NOMO-1 (cell line): ENCODE results near the gene CBLB.

Experiments used
- DNase-seq, 2 experiments: peaks; one replicate each; lab custom pipeline; 2025; ENCODE audit not compliant: unreplicated experiment in 2 of 2; lab: John Stamatoyannopoulos, UW

CBLB gene

DNA sequence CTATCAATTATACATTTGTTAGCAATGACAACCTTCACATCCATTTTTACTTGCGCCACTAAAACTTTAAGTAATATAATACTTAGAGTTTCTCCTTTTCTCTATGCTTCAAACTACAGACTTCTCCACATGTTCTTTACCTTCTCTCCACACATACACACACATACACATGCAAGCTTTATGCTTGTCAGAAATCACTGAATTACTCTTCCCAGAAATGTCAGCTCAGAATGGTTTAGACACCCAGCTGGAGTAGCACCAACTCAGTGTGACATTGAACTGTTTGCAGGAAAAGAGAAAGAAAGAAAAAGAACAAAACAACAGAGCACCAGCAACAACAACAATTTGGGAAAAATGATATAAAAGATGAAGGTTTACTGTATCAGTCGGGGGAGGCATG, 20.9 kb downstream of the CBLB start:
- DNase-seq: no peak

DNA sequence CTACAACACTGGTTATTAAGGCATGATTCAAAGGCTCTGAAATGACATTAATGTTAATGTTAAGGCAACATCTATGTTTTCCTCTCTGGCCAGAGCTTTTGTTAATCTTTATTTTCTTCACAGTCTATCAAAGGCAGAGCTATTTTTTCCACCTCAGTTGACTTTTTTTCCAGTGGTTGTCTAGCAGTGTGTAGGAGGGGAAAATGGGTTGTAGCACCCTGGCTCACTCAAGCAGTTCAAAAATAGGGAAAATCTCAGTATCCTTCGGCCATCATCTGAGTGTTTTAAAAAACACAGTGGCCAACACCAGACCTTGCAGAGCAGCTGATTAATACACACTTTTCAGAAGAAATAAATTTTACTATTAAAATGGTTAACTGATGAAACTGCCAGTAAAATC, 21.4 kb downstream of the CBLB start:
- DNase-seq: no peak

DNA sequence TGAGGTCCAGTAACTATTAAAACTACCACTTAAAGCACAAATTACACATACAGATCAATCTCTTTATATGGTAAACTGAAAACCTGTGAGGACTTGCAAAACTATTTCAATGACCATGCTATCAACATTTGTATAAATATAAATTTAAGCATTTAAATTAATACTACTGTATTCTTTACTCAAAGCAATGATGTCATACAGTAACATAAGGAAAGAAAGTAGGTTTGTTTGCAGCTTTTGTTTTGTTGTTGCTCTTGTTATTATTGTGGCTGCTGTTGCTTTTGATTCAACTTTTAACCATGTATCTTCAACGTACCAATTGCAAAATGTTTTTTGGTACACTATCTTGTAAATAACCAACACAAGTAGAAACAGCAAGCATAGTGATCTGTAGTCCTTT, 22.0 kb downstream of the CBLB start:
- no peak for DNase-seq

DNA sequence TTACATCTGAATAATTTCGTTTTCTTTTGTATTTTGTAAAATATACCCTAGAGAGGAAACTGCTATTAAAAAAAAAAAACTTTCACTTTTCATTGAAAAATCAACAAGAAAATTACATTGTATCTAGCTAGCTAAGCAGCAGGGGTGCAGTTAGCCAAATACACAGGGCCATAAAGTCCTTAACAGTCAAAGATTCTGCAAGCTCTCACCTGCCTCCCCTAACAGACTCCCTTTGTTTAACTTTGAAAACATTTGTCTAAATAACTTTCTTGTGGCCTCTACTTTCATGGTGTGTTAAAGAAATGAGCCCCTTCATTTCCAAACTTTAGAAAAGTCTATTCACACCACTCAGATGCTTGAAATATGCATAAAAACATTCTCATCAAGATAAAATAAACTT, 23.3 kb downstream of the CBLB start:
- no peak for DNase-seq

DNA sequence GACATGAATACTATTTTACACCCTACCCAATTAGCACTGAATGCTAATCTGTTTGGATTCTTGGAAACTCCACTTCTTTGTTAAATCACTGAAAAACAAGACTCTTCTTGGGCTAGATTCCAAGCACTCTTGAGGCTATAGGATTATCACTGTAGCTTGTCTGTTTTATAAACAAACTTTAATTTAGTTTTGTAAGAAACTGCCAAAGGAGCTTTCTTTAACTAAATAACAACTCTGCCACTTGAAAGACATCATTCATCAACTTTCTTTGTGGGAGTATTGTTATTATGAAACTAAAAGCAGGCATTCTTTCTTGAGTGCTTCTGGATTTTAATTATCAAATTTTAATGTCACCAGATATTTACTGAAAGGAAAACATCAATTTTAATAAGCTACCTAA, 24.1 kb downstream of the CBLB start:
- no peak for DNase-seq

DNA sequence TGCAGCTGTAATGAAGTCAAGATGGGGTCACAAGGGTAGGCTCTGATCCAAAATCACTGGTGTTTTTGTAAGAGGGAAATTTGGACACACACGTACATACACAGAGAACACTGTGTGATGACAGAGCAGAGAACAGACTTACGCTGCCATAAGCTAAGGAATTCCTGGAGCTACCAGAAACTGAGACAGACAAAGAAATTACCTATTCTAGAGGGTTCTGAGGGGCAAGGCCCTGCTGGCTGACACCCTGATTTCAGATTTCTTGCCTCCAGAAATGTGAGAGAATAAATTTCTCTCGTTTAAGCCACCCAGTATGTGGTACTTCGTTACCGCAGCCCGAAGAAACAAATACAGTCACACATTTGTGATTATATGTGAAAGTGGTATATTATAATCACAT, 24.8 kb downstream of the CBLB start:
- DNase-seq: no peak

DNA sequence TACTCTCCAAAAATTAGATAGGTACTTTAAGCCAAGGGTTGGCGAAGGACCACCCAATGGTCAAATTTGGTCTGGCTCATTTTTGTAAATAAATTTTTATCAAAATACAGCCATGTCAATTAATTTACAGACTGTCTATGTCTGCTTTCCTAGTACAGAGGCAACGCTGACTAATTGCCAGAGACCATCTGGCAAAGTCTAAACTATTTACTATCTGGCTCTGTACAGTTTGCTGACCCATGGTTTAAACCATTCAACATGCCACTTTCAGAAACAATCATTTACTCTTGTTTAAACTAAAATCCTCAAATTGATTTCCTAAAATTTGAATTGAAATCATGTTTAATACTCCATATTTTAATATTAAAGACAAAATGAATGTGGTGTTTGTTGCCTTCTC, 25.9 kb downstream of the CBLB start:
- no peak for DNase-seq

DNA sequence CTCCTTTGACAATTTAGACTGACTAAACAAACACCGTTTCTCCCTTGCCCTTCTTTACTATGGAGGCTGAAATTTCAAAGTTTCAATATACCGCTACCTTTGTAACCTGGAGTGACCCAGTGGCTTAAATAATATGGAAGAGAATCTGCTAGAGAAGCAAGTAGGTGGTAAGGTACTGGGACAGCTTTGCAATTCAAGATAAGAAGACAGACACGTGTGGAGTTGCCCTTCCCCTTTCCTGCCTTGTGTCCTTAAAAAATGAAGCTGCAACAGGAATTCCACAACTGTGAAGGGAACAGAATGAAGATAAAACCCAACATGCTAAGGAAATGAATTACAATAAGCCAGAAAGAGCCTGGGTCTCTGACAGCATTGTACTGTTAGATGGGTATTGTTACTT, 26.4 kb downstream of the CBLB start:
- DNase-seq: no peak

DNA sequence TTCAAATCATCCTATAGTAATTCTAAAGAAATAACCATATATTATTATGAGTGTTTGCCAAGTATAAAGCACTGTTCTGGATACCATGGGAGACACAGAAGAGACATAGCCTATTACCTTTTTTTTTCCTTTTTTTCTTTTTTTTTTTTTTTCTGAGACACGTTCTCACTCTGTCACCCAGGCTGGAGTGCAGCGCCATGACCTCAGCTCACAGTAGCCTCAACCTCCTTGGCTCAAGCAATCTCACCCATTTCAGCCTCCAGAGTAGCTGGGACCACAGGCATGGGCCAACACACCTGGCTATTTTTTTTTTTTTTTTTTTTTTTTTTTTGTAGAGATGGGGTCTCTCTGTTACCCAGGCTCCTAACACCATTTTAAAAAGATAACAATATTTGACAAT, 30.9 kb downstream of the CBLB start:
- no peak for DNase-seq

DNA sequence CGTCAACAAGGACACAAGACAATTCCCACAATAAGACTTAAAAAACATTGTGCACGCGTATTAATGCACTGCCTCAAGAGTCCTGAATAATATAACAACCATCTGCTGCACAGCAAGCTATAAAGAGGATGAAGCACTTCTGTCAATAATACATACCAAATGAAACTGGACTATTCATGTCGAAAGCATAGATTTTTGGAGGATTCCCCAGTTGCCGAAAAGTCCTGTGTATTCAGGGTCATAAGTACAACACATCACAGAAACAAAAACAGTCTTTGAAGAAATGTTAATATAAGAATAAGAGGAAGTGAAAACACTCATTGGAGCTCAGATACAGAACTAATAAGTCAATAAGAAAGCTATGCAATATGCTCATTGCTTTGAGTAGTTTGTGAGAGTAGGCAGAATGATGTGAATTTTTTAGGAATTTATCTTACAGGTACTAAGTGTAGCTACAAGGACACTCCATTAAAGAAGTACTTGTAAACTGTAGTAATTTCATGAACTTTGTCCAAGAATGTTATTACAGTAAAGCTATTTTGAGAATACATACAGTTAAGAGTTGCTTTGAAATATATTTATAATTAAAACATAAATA, 31.6 kb downstream of the CBLB start:
- DNase-seq: peak in 1 of 2 experiments; percentile 34

DNA sequence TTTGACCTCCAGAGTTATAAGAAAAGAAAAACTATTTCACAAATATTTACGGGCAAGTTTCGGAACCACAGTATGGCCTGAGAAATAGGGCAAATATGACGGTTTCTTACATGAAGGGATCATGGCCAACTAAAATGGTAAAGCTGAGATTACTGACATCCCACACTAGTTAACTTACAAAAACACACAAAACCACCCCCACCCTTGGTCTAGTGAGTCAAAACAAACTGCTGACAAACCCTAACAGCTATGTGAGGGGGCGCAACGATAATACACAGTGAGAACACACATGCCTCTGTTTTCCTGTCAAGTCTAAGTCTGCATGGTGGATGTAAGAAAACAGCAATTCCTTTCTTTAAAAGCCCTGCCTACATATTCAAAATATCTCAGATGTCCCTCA, 32.3 kb downstream of the CBLB start:
- no peak for DNase-seq

DNA sequence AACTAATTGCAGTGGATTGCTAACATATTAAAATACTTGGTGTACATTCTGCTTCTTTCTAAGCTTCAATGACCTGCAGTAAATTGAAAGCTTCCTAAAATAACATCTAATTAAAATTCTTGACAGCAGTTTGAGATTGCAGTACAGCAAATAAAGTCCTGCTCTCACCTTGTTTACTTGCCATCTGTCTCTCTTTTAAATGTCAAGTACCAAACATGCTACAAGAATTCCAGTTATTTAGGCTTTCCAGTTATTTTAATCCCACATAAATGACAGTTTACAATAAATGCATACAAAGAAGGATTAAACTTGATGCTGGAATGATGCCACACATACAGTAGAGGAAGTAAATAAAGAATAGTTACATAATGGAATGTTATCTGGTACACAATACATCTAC, 33.2 kb downstream of the CBLB start:
- no peak for DNase-seq

DNA sequence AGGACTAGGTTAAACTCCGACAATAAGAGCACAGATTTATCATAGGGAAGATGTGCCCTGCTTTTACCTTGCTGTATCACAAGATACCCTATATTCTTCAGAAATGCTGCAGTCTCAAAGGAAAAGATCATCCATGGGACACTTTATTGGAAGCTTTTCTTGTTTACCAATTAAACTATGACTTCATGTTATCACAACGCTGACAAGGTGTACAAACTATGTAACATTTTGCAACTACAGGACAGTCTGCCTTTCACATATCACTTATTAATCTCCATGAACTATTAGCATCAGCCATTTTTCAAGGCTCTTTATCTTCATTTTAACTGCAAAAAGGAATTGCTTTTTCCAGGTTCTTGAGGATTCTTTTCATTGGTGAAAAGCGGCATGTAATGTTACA, 34.0 kb downstream of the CBLB start:
- DNase-seq: no peak

DNA sequence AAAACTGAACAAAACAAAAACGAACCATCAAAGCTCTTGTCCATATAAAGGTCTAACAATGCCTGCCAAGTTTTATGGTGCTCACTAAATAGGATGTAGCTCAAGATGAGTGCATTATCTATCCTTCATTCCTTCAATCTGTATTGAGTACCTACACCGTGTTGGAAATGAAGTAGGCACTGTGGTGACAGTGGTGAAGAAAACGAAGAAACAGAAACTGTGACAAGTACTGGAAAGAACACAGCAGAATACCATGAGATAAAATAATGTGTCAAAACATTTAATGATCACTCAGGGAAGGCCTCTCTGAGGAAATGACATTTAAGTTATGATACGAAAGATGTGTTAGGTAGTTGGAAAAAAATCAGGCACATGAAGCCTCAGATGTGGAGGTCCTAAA, 36.2 kb downstream of the CBLB start:
- DNase-seq: no peak

DNA sequence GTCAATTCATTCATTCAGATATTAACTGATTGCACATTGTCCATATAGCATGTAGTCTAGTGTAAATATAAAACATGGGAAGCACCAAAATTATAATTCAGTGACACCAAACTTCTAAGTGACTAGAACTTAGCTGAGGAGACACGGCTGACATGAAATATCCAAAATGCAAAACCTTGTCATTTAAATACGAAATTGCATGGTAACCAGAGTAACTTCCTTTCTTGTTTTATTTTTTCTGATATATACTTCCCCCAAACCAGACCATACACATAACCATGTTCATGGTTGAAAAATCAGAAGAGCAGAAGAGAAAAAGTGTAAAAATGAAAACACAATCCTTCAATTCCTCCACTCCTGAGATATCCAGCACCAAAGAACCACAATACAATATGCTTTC, 38.0 kb downstream of the CBLB start:
- DNase-seq: no peak

DNA sequence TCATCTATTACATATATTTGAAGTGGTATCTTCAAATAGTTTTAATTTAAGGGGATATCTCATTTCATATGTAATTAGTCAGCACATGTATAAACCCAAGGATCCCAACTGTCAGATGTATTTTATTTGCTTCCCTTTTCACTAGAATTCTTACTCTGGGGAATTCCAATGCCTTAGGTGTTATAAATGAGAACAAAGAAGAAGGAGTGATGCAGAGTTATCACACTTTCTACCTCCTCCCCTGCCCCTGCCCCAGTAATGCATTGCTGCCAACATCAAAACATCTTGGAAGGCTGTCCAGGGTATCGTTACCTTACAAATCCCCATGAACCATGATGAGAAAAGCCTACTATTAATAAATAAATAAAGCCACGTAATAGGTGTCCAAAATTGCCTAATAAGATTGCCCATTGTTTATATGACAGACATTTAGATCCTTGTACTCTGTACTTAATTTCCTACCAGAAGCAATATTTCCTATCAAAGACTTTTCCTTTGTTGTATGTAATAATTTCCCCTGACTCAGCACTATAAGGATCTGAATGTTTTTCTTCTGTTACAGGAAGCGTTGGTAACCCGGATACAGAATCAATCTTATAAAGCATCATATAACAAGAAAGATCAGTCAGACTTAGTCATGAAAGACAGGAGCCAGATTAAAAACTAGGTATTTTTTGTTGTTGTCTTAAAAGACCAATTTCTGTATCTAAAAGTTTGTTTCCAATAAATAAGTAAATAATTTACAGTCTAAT, 38.8 kb downstream of the CBLB start:
- no peak for DNase-seq

DNA sequence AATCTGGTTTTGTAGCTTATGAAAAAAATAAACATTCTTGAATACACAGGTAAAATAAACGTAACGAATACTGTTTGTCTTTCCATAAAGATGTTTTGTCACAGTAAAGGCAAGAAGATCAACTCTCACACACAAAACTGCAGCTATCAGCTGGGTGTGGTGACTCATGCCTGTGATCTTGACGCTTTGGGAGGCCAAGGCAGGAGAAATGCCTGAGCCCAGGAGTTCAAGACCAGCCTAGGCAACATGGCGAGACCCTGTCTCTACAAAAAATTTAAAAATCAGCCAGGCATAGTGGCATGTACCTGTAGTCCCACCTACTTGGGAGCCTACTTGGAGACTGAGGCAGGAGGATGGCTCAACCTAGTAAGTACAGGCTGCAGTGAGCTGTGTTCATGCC, 39.6 kb downstream of the CBLB start:
- no peak for DNase-seq

DNA sequence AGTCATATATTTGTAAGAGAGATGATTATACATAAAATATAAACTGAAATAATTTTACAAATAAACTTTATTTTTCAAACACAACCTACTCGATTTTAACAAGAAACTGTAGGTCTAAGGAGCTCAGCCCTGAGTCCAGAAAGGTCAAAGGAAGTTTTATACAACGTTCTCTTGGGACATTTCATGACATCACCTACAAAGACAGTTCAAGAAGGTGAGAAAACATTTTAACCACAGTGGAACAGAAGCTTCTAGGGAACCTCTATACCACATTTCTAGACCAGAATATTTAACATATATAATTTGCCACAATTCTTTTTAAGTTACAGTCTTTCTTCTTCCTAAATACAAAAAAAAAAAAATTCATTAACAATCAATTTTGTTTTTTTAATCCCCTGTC, 40.1 kb downstream of the CBLB start:
- no peak for DNase-seq

DNA sequence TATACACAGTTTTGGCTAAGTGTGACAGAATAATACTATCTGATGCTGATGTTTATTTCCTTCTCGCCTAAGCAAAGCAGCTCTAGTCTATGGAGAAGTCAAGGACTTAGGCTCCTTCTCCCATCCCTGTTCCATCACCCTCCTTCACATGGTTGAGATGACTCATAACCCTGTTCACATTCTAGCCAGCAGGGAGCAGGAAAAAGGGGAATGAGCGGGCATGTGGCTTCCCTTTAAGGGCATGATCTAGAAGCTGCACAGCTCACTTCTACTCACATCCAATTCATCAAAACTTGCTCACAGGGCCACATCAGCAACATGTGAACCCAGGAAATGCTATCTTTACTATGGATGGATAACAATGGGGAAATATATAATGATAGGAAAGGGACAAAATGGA, 40.9 kb downstream of the CBLB start:
- no peak for DNase-seq

DNA sequence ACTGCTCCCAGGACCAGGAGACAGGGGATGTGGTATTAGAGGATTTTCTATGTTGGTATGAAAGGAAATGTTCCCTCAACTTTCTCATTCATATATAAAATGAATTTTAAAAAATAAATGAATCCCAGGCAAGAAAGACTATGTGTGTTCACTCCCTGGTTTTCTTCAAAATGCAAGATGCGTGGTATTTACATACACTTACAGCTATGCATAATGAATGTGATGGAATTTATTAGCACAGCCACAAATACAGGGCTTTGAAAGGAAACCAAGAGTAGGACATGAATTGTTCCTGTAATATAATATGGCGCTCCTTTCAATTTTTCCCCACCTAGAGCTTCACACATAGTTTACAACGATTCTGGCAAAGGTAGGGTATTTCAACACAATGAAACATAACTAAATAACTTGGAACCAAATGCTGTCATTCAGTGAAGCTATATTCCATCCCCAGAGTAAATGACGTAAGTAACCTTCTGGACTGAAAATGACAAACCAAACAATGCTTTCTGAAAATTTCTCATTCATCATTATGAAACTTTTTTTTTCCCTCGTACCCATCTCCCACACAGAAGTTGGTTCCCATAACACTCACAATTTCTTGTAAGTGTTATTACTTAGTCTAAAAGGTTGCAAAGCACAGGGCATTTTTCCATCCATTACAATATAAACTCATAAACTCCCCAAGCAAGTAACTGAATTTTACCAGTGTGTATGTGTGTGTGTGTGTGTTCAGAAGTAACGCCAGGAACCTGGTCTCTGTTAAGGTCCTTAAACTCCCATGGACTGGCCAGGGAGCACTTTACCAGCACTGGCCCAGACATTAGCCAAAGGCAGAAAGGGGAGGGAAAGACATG, 41.8 kb downstream of the CBLB start:
- no peak for DNase-seq

DNA sequence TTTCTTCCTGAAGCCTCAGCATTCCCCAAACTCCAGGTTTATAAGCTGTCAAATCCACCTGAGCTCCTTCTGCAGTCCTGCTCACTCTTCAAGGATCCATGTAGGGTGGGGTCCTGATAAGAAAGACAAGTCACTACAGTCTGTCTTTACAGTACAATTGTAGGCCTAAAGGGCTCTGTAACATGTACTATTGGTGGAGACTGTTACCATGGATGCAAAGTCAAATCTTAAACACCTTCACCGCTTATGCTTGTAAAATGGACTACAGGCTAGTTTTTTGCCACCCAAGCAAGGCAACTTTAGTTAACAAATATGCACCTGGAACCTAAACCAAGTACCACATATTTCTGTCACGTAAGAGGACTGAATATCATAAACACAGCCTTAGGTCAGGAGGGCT, 44.7 kb downstream of the CBLB start:
- no peak for DNase-seq
